Spinal cord (tissue), 10 donors: ENCODE data around the gene LRRC38. TPM values are rescaled to one million over a fixed set of nuclear protein-coding genes. Genes with fewer than 3 reads are reported as not detected.

ENCODE experiments used
- DNase-seq, 6 donors: peaks; one replicate each; pipeline versions ENCODE4 v3.0.0 to v3.0.0-alpha.2; 2013 to 2015; ENCODE audit warnings: low spot score in 6 of 6, low read depth in 4 of 6
- H3K27ac ChIP-seq: one replicate; pipeline ENCODE4 v1.5.1; 2013; ENCODE audit warnings: low read depth, low read length, control low read depth
- H3K27me3 ChIP-seq: one replicate; pipeline ENCODE4 v1.6.1; 2013; ENCODE audit warnings: low read length; ENCODE audit not compliant: control insufficient read depth, insufficient read depth
- H3K36me3 ChIP-seq: one replicate; pipeline ENCODE4 v1.6.1; 2013; ENCODE audit warnings: low read length; ENCODE audit not compliant: control insufficient read depth, insufficient read depth
- H3K4me1 ChIP-seq: one replicate; pipeline ENCODE4 v1.6.1; 2013; ENCODE audit warnings: low read length; ENCODE audit not compliant: control insufficient read depth, insufficient read depth
- H3K4me3 ChIP-seq: one replicate; pipeline ENCODE4 v1.5.1; 2013; ENCODE audit warnings: low read depth, low read length, control low read depth
- H3K9me3 ChIP-seq: one replicate; pipeline ENCODE4 v1.6.1; 2013; ENCODE audit warnings: low read length; ENCODE audit not compliant: control insufficient read depth, insufficient read depth
- WGBS: methylation state at CpG from one replicate; pipeline ENCODE4 v1.1.5; 2013; ENCODE audit warnings: missing lambda C conversion rate; ENCODE audit not compliant: insufficient coverage; 5-methylcytosine and 5-hydroxymethylcytosine counted together
- polyA plus RNA-seq, 2 donors: library from polyadenylated mRNA; unstranded; fragments of 120-200 nt; gene quantifications; one replicate each; pipeline ENCODE4 v1.2.1, GENCODE V29; 2013; ENCODE audit not compliant: insufficient read length in 2 of 2
- total RNA-seq, 2 donors: library from RNA; depleted of rRNA in 1 of 2; stranded (reverse); fragments of 120-200 nt in 1 of 2; fragments of >200 nt in 1 of 2; gene quantifications; one replicate each; pipeline versions ENCODE4 v1.2.3 to v1.2.4, GENCODE V29; 2013 to 2014
- donor health status: healthy.

Gene LRRC38
- total and polyA plus RNA-seq, 4 donors: 0.55 to 4.8 (median 2.8) TPM

DNA sequence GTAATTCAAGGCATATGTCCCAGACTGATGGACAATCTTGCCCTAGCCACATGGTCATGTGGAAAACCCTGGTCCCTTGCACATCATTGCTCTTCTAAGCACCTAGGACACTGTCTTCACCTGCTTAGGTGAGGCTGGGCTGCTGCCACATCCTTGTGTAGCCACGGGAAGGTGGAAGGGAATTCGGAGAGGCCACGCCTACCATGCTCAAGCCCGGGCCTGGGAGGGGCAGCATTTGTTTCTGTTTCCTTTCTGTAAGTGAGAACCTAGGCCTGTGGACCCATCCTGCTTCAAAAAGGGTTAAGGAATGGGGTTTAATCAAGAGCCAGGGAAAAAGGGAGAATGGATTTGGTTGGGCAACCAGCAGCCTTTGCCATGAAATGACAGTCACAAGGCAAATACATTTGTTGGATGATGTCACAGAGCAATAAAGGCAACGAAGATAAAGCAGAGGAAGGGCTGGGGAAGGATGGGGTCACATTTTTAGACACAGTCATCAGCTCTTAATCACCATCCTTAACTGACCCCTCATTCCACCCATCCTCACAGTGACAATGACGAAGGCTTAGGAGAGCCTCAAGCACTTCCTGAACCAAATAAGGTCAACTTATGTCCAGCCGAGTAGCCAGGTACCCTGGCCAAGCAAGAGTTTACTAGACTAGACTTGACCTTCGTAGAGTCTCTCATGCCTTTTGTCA, 10.1 kb upstream of the LRRC38 start:
- Histone ChIP-seq H3K9me3 (no peaks in the 10 kb centered on the region), H3K27me3 (no peaks in the 10 kb centered on the region), H3K4me3 (no peak overlapping the region), H3K36me3 (no peaks in the 10 kb centered on the region), H3K27ac (no peak overlapping the region), H3K4me1 (no peaks in the 10 kb centered on the region)
- no peak for DNase-seq
- 43% methylated on average over 4 of the region's 8 CpGs for WGBS

DNA sequence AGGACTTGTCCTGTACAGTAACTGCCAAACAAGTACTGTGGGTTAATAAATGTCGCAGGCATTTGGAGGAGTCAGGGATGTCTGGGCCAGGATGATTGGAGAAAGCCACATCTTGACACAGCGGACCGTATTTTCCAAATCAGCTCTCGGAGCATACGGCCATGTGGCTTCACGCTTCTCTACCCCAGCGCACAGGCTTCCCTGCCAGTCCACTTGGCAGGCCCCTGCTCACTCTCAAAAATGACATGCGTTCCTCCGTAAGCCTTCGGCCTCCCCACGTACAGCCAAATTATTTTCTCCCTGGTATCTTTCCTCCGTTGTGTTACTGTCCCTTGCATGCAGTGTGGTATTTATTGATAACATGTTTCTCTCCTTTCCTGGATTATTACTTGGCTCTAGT, 7.2 kb upstream of the LRRC38 start:
- no peak overlapping the region for H3K27ac ChIP-seq
- no peak overlapping the region for H3K4me3 ChIP-seq
- WGBS: 93% methylated on average over 7 of the region's 12 CpGs
- no peaks in the 10 kb centered on the region for H3K4me1 ChIP-seq
- DNase-seq: no peak
- H3K36me3 ChIP-seq: no peaks in the 10 kb centered on the region
- peaks cover 22% of the 10 kb centered on the region for H3K27me3 ChIP-seq
- no peaks in the 10 kb centered on the region for H3K9me3 ChIP-seq

- Histone ChIP-seq H3K9me3 (no peaks in the 10 kb centered on the region), H3K27ac (no peak overlapping the region), H3K36me3 (no peaks in the 10 kb centered on the region), H3K4me3 (no peak overlapping the region), H3K4me1 (peaks cover 14% of the 10 kb centered on the region), H3K27me3 (peaks cover 48% of the 10 kb centered on the region)
- DNase-seq: peak in 2 of 6 donors; percentile 29 to 41
- WGBS: 15% methylated on average over 14 of the region's 18 CpGs
Measured at GRCh38 chr1:13517193-13517812, 3.5 kb upstream of the LRRC38 start.

- Histone ChIP-seq H3K9me3 (no peaks in the 10 kb centered on the region), H3K4me3 (no peak overlapping the region), H3K27me3 (peaks cover 55% of the 10 kb centered on the region), H3K27ac (no peak overlapping the region), H3K36me3 (no peaks in the 10 kb centered on the region), H3K4me1 (peaks cover 14% of the 10 kb centered on the region)
- WGBS: 61% methylated on average over 10 of the region's 10 CpGs
- DNase-seq: peak in 1 of 6 donors; percentile 39
Measured at GRCh38 chr1:13516606-13517005, 2.8 kb upstream of the LRRC38 start.

- H3K27me3 ChIP-seq: peaks cover 69% of the 10 kb centered on the region
- H3K36me3 ChIP-seq: no peaks in the 10 kb centered on the region
- no peak for DNase-seq
- H3K9me3 ChIP-seq: no peaks in the 10 kb centered on the region
- H3K27ac ChIP-seq: no peak overlapping the region
- H3K4me3 ChIP-seq: no peak overlapping the region
- WGBS: 61% methylated on average over 5 of the region's 5 CpGs
- H3K4me1 ChIP-seq: peaks cover 14% of the 10 kb centered on the region
Measured at GRCh38 chr1:13514821-13515220, 1.0 kb upstream of the LRRC38 start.

DNA sequence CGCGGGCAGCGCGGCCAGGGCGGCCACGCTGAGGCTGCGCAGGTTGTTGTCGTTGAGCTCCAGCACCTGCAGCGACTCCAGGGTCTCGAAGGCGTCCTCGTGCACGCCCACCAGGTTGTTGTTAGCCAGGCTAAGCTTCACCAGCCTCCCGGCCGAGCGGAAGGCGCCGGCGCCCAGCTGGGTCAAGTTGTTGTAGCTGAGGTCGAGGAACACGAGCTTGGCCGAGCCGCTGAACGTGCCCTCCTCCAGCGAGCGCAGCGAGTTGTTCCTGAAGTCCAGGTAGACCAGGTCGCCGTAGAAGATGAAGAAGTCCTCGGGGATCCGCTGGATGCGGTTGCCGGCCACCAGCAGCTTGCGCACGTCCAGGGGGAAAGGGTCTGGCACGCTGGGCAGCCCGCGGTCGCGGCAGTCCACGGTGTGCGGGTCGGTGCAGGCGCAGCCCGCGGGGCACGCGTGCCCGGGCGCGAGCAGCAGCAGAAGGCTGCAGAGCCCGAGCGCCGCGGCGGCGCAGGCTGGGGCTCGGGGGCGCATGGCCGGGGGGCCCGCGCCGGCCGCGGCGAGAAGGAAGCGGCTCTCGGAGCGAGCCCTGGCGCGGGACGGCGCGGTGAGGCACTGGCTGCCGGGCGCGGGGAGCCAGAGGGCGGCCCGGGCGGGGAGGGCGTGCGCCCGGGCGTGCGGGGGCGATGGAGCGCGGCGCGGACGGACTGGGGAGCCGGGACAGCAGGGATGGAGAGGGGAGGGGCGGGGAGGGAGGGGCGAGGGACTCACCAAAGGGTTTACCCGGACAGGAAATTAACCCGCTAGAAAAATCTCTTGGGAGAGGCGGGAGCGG, 524 bp downstream of the LRRC38 start:
- Histone ChIP-seq H3K4me3 (no peak overlapping the region), H3K9me3 (no peaks in the 10 kb centered on the region), H3K36me3 (no peaks in the 10 kb centered on the region), H3K27ac (no peak overlapping the region), H3K4me1 (peaks cover 14% of the 10 kb centered on the region), H3K27me3 (peaks cover 71% of the 10 kb centered on the region)
- under 1% methylated on average over 96 of the region's 98 CpGs for WGBS
- no peak for DNase-seq

DNA sequence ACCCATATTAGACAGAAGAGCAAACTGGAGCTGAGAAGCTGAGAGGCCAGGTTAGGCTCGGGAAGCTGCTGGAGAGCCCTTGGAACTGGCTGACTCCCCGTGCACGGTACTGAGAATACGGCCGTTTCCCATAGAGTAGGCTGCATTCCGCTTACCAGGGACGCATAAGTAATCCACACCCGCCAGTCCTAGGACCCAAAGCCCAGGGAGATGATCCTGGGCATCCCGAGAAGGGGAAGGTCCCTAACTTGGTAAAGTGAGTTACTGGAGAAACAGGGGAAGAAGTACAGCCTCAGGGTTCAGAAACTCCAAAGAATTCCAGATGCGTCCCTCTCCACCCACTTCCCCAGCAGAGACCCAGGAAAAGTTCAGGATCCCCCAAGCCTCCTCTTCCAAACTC, 1.3 kb downstream of the LRRC38 start:
- Histone ChIP-seq H3K27ac (no peak overlapping the region), H3K9me3 (no peaks in the 10 kb centered on the region), H3K27me3 (peaks cover 63% of the 10 kb centered on the region), H3K4me1 (peaks cover 14% of the 10 kb centered on the region), H3K36me3 (no peaks in the 10 kb centered on the region), H3K4me3 (no peak overlapping the region)
- DNase-seq: peak in 1 of 6 donors; percentile 44
- WGBS: 0% methylated on average over 1 of the region's 10 CpGs

DNA sequence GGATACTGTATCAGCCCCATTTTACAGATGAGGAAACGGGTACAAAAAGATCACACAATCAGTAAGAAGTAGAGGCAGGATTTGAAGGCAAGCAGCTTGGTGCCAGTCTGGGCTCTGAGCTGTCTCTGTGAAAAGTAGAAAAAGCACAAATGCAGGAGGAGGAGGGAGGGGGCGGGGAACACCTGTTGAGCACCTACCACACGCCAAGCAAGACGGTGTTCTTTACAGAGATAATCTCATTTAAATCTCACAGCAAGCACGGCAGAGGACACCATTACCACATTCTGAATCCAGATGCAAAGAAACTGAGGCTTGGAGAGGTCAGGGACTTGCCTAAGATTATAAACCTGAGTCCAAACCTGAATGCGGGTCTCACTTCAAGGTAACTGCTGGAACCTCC, 3.3 kb downstream of the LRRC38 start:
- WGBS: 58% methylated on average over 4 of the region's 6 CpGs
- H3K27me3 ChIP-seq: peaks cover 49% of the 10 kb centered on the region
- DNase-seq: no peak

GRCh38 chr1:13507075-13507474, 6.7 kb downstream of the LRRC38 start:
- H3K36me3 ChIP-seq: no peaks in the 10 kb centered on the region
- H3K9me3 ChIP-seq: no peaks in the 10 kb centered on the region
- WGBS: 86% methylated on average over 2 of the region's 4 CpGs
- peaks cover 24% of the 10 kb centered on the region for H3K27me3 ChIP-seq
- H3K4me1 ChIP-seq: peaks cover 7% of the 10 kb centered on the region
- H3K4me3 ChIP-seq: no peak overlapping the region
- DNase-seq: no peak
- H3K27ac ChIP-seq: no peak overlapping the region

More for the DNA sequence above, 3.3 kb downstream of the LRRC38 start:
- no peak overlapping the region for H3K27ac ChIP-seq
- H3K36me3 ChIP-seq: no peaks in the 10 kb centered on the region
- no peaks in the 10 kb centered on the region for H3K9me3 ChIP-seq
- H3K4me3 ChIP-seq: no peak overlapping the region
- H3K4me1 ChIP-seq: peaks cover 16% of the 10 kb centered on the region
